ENCODE measurements around the gene ZNF23. TPM values are rescaled to one million over a fixed set of nuclear protein-coding genes. Genes with fewer than 3 reads are reported as not detected.

The ZNF23 gene
- total RNA-seq, 1 experiment from 2014 or later = 13.7 TPM

- BruUV-seq (replicated peaks) = no TSS peak
- no peak overlapping the region for H3K27ac Mint-ChIP-seq (ENCODE audit: low read depth, unreplicated experiment)
- H3K27me3 Mint-ChIP-seq (ENCODE audit: insufficient read depth, unreplicated experiment) = no peaks in the 10 kb centered on the region
- TF ChIP-seq CTCF (IDR thresholded peaks at IDR 0.05; ENCODE audit: unreplicated experiment) = no peak
- H3K4me3 Mint-ChIP-seq (ENCODE audit: unreplicated experiment) = peak overlapping the region; percentile 89
- peaks cover 5% of the 10 kb centered on the region for H3K4me1 Mint-ChIP-seq (ENCODE audit: insufficient read depth, unreplicated experiment)
- no peak for DNase-seq (ENCODE audit: unreplicated experiment)
- ChIA-PET CTCF (interaction anchor here (0.6 to 3.4 kb wide), 6 partner anchors 19 to 553 kb away, joined by 3 to 20 read pairs (median 6); no protein-coding TSS in a partner anchor), POLR2A (interaction anchor here (1.0 to 5.7 kb wide), 4 partner anchors 14 to 29 kb away, joined by 3 to 94 read pairs (median 6); no protein-coding TSS in a partner anchor)
- peaks cover 7% of the 10 kb centered on the region for H3K9me3 Mint-ChIP-seq (ENCODE audit: unreplicated experiment)
- intact Hi-C loops (cut with micrococcal nuclease) = no loop called here
- H3K36me3 Mint-ChIP-seq (ENCODE audit: insufficient read depth, unreplicated experiment) = peaks cover 31% of the 10 kb centered on the region
Measured at GRCh38 chr16:71460941-71461340, 1.1 kb downstream of the ZNF23 start.

GRCh38 chr16:71460236-71460635 is 1.8 kb downstream of the ZNF23 start:
- Mint-ChIP-seq H3K4me3 (ENCODE audit: unreplicated experiment) (peak overlapping the region; percentile 89), H3K27ac (ENCODE audit: low read depth, unreplicated experiment) (no peak overlapping the region), H3K4me1 (ENCODE audit: insufficient read depth, unreplicated experiment) (peaks cover 5% of the 10 kb centered on the region), H3K36me3 (ENCODE audit: insufficient read depth, unreplicated experiment) (peaks cover 38% of the 10 kb centered on the region), H3K27me3 (ENCODE audit: insufficient read depth, unreplicated experiment) (no peaks in the 10 kb centered on the region), H3K9me3 (ENCODE audit: unreplicated experiment) (peaks cover 8% of the 10 kb centered on the region)
- ChIA-PET CTCF (interaction anchor here (0.6 to 3.4 kb wide), 5 partner anchors 20 to 553 kb away, joined by 3 to 20 read pairs (median 7); no protein-coding TSS in a partner anchor), POLR2A (interaction anchor here (0.5 to 5.7 kb wide), 6 partner anchors 10 to 1014 kb away, joined by 3 to 94 read pairs (median 3); no protein-coding TSS in a partner anchor)
- no peak for TF ChIP-seq CTCF (IDR thresholded peaks at IDR 0.05; ENCODE audit: unreplicated experiment)
- intact Hi-C loops (cut with micrococcal nuclease) = no loop called here
- peak; percentile 47 for DNase-seq (ENCODE audit: unreplicated experiment)
- BruUV-seq (replicated peaks) = no TSS peak

- intact Hi-C loops (cut with micrococcal nuclease) = no loop called here
- ChIA-PET POLR2A (interaction anchor here (1.2 to 5.7 kb wide), 2 partner anchors 15 to 23 kb away, joined by 3 to 94 read pairs; no protein-coding TSS in a partner anchor), CTCF (interaction anchor here (1.4 to 3.4 kb wide), 3 partner anchors 41 to 79 kb away, joined by 5 to 20 read pairs (median 14); no protein-coding TSS in a partner anchor)
- Mint-ChIP-seq H3K27me3 (ENCODE audit: insufficient read depth, unreplicated experiment) (no peaks in the 10 kb centered on the region), H3K36me3 (ENCODE audit: insufficient read depth, unreplicated experiment) (peaks cover 40% of the 10 kb centered on the region), H3K4me3 (ENCODE audit: unreplicated experiment) (no peak overlapping the region), H3K27ac (ENCODE audit: low read depth, unreplicated experiment) (no peak overlapping the region), H3K4me1 (ENCODE audit: insufficient read depth, unreplicated experiment) (peaks cover 5% of the 10 kb centered on the region), H3K9me3 (ENCODE audit: unreplicated experiment) (peaks cover 8% of the 10 kb centered on the region)
- no peak for TF ChIP-seq CTCF (IDR thresholded peaks at IDR 0.05; ENCODE audit: unreplicated experiment)
- no TSS peak for BruUV-seq (replicated peaks)
- DNase-seq (ENCODE audit: unreplicated experiment) = no peak
Measured at GRCh38 chr16:71459510-71459909, 2.5 kb downstream of the ZNF23 start.

- POLR2A ChIA-PET = no interaction called here
Measured at GRCh38 chr16:71456801-71457200, 5.2 kb downstream of the ZNF23 start.

More at GRCh38 chr16:71456801-71457200, 5.2 kb downstream of the ZNF23 start:
- Mint-ChIP-seq H3K4me3 (ENCODE audit: unreplicated experiment) (no peak overlapping the region), H3K27ac (ENCODE audit: low read depth, unreplicated experiment) (no peak overlapping the region), H3K36me3 (ENCODE audit: insufficient read depth, unreplicated experiment) (peaks cover 60% of the 10 kb centered on the region), H3K4me1 (ENCODE audit: insufficient read depth, unreplicated experiment) (no peaks in the 10 kb centered on the region), H3K27me3 (ENCODE audit: insufficient read depth, unreplicated experiment) (no peaks in the 10 kb centered on the region), H3K9me3 (ENCODE audit: unreplicated experiment) (peaks cover 8% of the 10 kb centered on the region)
- CTCF ChIA-PET = interaction anchor here (0.6 to 1.4 kb wide), 4 partner anchors 42 to 90 kb away, joined by 3 to 6 read pairs (median 4); no protein-coding TSS in a partner anchor
- intact Hi-C loops (cut with micrococcal nuclease) = no loop called here
- DNase-seq (ENCODE audit: unreplicated experiment) = no peak
- TF ChIP-seq CTCF (IDR thresholded peaks at IDR 0.05; ENCODE audit: unreplicated experiment) = no peak
- no TSS peak for BruUV-seq (replicated peaks)

Measured in MCF 10A (cell line).